Sigmoid colon (tissue), 7 donors: ENCODE measurements around the gene STK11. TPM values are rescaled to one million over a fixed set of nuclear protein-coding genes. Genes with fewer than 3 reads are reported as not detected.
A peak's percentile ranks its signal among the peaks of the same experiment; 100 is the strongest.

Experiments used
- DNase-seq: peaks from one replicate; pipeline ENCODE4 v3.0.0-alpha.2; 2019
- H3K27ac ChIP-seq, 4 donors: fragments of 200-600 bp; sonication (generic); one replicate each; pipeline ENCODE4 v1.5.1; 2016 to 2019; ENCODE audit warnings: mild to moderate bottlenecking in 1 of 4
- H3K27me3 ChIP-seq, 3 donors: fragments of 200-600 bp; sonication (generic); one replicate each; pipeline ENCODE4 v1.5.1; 2019; ENCODE audit warnings: mild to moderate bottlenecking in 1 of 3
- H3K36me3 ChIP-seq, 4 donors: fragments of 200-600 bp; sonication (generic); one replicate each; pipeline ENCODE4 v1.5.1; 2016 to 2019
- H3K4me1 ChIP-seq, 4 donors: fragments of 200-600 bp; sonication (generic); one replicate each; pipeline ENCODE4 v1.5.1; 2017 to 2019
- H3K4me3 ChIP-seq, 4 donors: fragments of 200-600 bp; sonication (generic); one replicate each; pipeline ENCODE4 v1.5.1; 2017 to 2019; ENCODE audit warnings: mild to moderate bottlenecking in 2 of 4, moderate library complexity in 1 of 4
- H3K9me3 ChIP-seq, 4 donors: fragments of 200-600 bp in 3 of 4; sonication (generic) in 3 of 4; one replicate each; pipeline versions ENCODE4 v1.5.1 to v1.6.1; 2013 to 2019
- EP300 ChIP-seq, 4 donors: sonication (generic); formaldehyde crosslinking; IDR thresholded peaks; one replicate each; pipeline ENCODE4 v1.6.1; 2017; ENCODE audit warnings: antibody characterized with exemption in 4 of 4
- POLR2A ChIP-seq, 2 donors: fragments of 450-650 bp; IDR thresholded peaks; one replicate each; pipeline ENCODE4 v1.6.1; 2016; ENCODE audit warnings: antibody characterized with exemption in 2 of 2, mild to moderate bottlenecking in 2 of 2, moderate library complexity in 2 of 2
- POLR2AphosphoS5 ChIP-seq, 4 donors: sonication (generic); formaldehyde crosslinking; IDR thresholded peaks; one replicate each; pipeline ENCODE4 v1.6.1; 2017; ENCODE audit warnings: antibody characterized with exemption in 4 of 4
- WGBS, 2 donors: extraction: QIAGEN DNeasy Blood & Tissue Kit; methylation state at CpG; one replicate each; pipeline ENCODE4 v1.1.7; 2013; 5-methylcytosine and 5-hydroxymethylcytosine counted together
- intact Hi-C: fragments of 100-400 bp; cut with DNase I; formaldehyde crosslinking; loops from one replicate; pipeline ENCODE4 v1.15.1; 2023
- polyA plus RNA-seq, 3 donors: library from polyadenylated mRNA; stranded (reverse); fragments of 200-250 nt; gene quantifications; one replicate each; pipeline ENCODE4 v1.2.3, GENCODE V29; 2013
- total RNA-seq, 4 donors: library from RNA; depleted of rRNA; stranded (reverse); fragments of >200 nt; gene quantifications; one replicate each; pipeline ENCODE4 v1.1.0, GENCODE V29; 2016
- TF ChIP-seq, protein P1 (sequence below), 4 experiments: fragments of 450-650 bp in 3 of 4; fragments of 200-600 bp in 1 of 4; IDR thresholded peaks; one replicate each; pipeline ENCODE4 v1.5.1; 2016 to 2019; ENCODE audit warnings: antibody characterized with exemption in 4 of 4, mild to moderate bottlenecking in 3 of 4, moderate library complexity in 2 of 4
- donor health status: healthy with polysubstance abuse.
- donor health status: Bipolar disorder and iron deficiency.
- donor health status: healthy.

Gene STK11
- total and polyA plus RNA-seq, 7 donors: 31.2 to 86.5 (median 41.8) TPM

DNA sequence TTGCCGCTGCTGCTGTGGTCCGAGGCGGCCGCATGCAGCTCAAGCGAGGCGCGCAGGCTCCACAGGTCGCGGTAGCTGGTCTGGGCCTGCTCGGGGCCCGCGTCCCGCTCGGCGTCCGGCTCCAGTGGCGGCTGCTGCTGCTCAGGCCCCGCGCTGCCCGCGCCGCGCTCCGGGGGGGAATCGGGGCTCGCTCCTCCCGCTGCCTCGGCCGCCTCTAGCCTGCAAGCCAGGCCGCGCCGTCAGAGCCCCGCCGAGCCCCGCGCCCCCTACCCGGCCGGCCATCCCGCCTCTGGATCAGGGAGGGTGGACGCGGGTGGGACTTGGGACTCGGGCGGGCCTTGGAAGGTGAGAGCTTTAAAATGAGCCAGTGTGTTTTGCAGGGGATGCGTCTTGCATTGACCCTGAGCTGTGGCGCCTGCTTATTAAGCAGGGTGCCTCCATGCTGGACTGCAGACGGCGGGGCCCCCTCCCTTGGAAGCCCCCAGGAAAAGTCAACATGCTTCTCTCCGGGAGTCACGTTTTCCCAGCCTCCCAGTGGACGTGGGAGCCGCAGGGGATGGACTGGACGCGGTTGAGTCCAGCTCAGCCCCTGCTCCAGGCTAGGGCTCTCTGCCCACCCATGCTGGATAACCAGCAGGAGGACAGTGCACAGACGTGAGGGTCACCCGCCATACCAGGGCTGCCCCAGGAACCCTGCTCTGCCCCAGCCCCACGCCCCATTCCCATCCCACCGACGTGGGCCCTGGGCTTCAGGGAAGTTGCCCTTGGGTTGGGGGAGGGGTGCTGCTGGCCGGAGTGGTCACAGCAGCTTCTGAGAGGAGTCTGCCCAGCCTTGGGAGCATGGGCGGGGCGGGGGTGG lies 24.6 kb downstream of the STK11 start:
- DNase-seq: no peak
- Histone ChIP-seq H3K27me3 (no peaks in the 10 kb centered on the region), H3K9me3 (no peaks in the 10 kb centered on the region), H3K27ac (no peak overlapping the region), H3K36me3 (peaks cover 0 to 33% (median 23%) of the 10 kb centered on the region in 4 donors), H3K4me3 (no peak overlapping the region), H3K4me1 (peaks cover 0 to 20% (median 15%) of the 10 kb centered on the region in 4 donors)
- WGBS, 2 donors: 67 to 84% methylated on average over 61 of the region's 61 CpGs
- TF ChIP-seq POLR2AphosphoS5 (IDR thresholded peaks at IDR 0.05) (no peak), POLR2A (IDR thresholded peaks at IDR 0.05) (no peak), EP300 (IDR thresholded peaks at IDR 0.05) (no peak)
- TF ChIP-seq, protein P1, sequence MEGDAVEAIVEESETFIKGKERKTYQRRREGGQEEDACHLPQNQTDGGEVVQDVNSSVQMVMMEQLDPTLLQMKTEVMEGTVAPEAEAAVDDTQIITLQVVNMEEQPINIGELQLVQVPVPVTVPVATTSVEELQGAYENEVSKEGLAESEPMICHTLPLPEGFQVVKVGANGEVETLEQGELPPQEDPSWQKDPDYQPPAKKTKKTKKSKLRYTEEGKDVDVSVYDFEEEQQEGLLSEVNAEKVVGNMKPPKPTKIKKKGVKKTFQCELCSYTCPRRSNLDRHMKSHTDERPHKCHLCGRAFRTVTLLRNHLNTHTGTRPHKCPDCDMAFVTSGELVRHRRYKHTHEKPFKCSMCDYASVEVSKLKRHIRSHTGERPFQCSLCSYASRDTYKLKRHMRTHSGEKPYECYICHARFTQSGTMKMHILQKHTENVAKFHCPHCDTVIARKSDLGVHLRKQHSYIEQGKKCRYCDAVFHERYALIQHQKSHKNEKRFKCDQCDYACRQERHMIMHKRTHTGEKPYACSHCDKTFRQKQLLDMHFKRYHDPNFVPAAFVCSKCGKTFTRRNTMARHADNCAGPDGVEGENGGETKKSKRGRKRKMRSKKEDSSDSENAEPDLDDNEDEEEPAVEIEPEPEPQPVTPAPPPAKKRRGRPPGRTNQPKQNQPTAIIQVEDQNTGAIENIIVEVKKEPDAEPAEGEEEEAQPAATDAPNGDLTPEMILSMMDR (IDR thresholded peaks at IDR 0.05): no peak
- intact Hi-C loops: no loop called here

DNA sequence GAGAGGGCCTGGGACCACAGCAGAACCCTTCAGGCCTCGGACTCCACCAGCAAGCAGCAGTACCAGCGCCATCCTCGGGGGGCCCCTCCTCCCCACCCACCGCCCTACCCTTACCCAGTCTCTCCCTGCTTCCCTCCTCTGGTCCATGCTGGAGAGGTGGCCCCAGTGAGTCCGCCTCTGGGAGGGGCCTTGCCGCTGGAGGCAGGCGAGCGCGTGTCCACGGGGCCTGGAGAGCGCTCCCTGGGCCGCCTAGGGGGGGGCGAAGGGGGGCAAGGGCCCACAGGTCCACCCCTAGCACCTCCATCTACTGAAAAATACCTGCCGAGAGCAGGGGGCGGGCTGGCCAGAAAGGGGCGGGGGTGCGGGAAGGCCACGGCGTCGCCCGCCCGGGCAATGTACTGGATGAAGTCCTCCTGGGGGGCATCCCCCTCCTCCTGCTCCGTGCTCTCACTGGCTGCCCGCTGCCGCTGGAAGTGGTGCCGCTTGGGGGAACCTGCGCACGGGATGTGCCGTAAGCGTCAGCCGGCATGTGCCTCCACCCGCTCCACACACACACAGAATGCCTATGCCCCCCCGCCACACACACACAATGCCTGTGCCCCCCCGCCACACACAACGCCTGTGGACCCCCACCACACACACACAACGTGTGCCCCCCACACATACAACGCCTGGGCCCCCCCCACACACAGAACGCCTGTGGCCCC lies 25.4 kb downstream of the STK11 start:
- Histone ChIP-seq H3K4me1 (peaks cover 0 to 20% (median 15%) of the 10 kb centered on the region in 4 donors), H3K27me3 (peaks cover 0 to 5% (median 0%) of the 10 kb centered on the region in 3 donors), H3K9me3 (no peaks in the 10 kb centered on the region), H3K36me3 (peaks cover 0 to 25% (median 19%) of the 10 kb centered on the region in 4 donors), H3K27ac (no peak overlapping the region), H3K4me3 (no peak overlapping the region)
- intact Hi-C loops: no loop called here
- TF ChIP-seq EP300 (IDR thresholded peaks at IDR 0.05) (no peak), POLR2A (IDR thresholded peaks at IDR 0.05) (no peak), POLR2AphosphoS5 (IDR thresholded peaks at IDR 0.05) (no peak)
- TF ChIP-seq, protein P1 (IDR thresholded peaks at IDR 0.05): no peak
- DNase-seq: no peak
- WGBS, 2 donors: 44 to 80% methylated on average over 38 of the region's 38 CpGs

DNA sequence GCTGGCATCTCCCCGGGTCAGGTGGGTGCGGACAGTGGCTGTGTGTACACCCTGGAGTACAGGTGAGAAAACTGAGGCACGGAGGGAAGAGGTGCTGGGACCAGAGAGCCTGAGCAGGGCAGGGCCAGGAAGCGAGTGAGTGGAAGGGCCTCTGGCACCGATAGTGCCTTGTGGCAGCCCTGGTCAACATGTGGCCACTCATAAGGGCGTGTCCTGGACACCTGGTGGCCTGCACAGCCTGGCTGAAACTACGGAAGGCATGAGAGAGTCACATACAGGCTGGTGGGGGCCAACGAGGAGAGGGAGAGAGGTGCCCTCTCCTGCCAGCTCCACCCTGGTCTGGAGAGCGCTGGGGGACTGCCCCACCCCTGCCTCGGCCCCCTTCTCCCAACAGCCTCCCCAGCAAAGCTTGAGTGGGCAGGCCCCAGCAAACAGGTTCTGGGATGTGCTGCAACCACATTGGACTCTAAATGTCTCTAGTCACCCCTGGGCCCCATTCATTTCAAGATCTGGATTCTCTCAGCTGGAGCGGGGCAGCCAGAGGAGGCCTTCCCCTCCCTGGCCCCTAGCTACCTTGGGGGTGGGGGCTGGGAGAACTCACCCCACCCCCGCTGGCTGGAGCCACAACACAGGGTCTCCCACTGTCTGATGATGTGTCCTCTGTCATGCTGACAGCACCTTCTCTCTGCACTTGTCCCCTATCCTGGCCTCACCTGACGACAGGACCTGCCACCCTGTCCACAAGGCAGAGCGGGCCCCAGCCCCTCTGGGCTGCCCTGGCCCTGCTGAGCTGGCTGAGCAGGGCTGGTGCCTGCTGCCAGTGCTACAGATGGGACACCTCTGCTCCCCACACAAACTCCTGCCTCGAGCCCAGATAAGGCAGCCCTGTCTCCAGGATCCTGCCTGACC lies 26.4 kb downstream of the STK11 start:
- peaks cover 0 to 15% (median 9%) of the 10 kb centered on the region in 4 donors for H3K36me3 ChIP-seq
- H3K4me1 ChIP-seq: peaks cover 0 to 30% (median 25%) of the 10 kb centered on the region in 4 donors
- intact Hi-C loops: no loop called here
- WGBS, 2 donors: 44 to 79% methylated on average over 15 of the region's 15 CpGs
- no peak for DNase-seq
- peaks cover 2 to 14% (median 2%) of the 10 kb centered on the region in 3 donors for H3K27me3 ChIP-seq
- H3K4me3 ChIP-seq: no peak overlapping the region
- TF ChIP-seq EP300 (IDR thresholded peaks at IDR 0.05): no peak
- TF ChIP-seq POLR2AphosphoS5 (IDR thresholded peaks at IDR 0.05): no peak
- TF ChIP-seq, protein P1 (IDR thresholded peaks at IDR 0.05): no peak
- TF ChIP-seq POLR2A (IDR thresholded peaks at IDR 0.05): no peak
- no peaks in the 10 kb centered on the region for H3K9me3 ChIP-seq
- H3K27ac ChIP-seq: peak overlapping the region; percentile 14 to 60 (median 36)

GRCh38 chr19:1232652-1233072 lies 27.1 kb downstream of the STK11 start:
- Histone ChIP-seq H3K4me3 (no peak overlapping the region), H3K36me3 (peaks cover 0 to 8% (median 3%) of the 10 kb centered on the region in 4 donors), H3K27me3 (peaks cover 6 to 19% (median 7%) of the 10 kb centered on the region in 3 donors), H3K27ac (peak overlapping the region; percentile 14 to 60 (median 36)), H3K4me1 (peaks cover 0 to 36% (median 31%) of the 10 kb centered on the region in 4 donors), H3K9me3 (no peaks in the 10 kb centered on the region)
- intact Hi-C loops: no loop called here
- peak; percentile 86 for DNase-seq
- TF ChIP-seq, protein P1 (IDR thresholded peaks at IDR 0.05): no peak
- TF ChIP-seq POLR2A (IDR thresholded peaks at IDR 0.05) (no peak), EP300 (IDR thresholded peaks at IDR 0.05) (no peak), POLR2AphosphoS5 (IDR thresholded peaks at IDR 0.05) (peak in 1 of 4 donors; percentile 20)
- WGBS, 2 donors: 11 to 44% methylated on average over 15 of the region's 15 CpGs
